SK-N-MC (cell line): Measurements from ENCODE around the gene LCN9.

Experiments
- DNase-seq: peaks from one replicate; pipeline ENCODE4 v3.0.0-alpha.2; 2011; ENCODE audit warnings: low read depth, low spot score
- H3K27ac ChIP-seq: fragments of 200-600 bp; sonication (generic); 2 replicates; pipeline ENCODE4 v1.5.1; 2016; ENCODE audit warnings: mixed run types
- H3K36me3 ChIP-seq: fragments of 200-600 bp; sonication (generic); 2 replicates; pipeline ENCODE4 v1.6.1; 2017; ENCODE audit warnings: antibody characterized with exemption, low read length, mixed read lengths; ENCODE audit not compliant: insufficient read depth
- H3K4me3 ChIP-seq: fragments of 200-600 bp; sonication (generic); 2 replicates; pipeline ENCODE4 v1.5.1; 2016
- H3K9ac ChIP-seq: fragments of 200-600 bp; sonication (generic); 2 replicates; pipeline ENCODE4 v1.8.0; 2017; ENCODE audit warnings: mixed run types, mixed read lengths; ENCODE audit not compliant: insufficient read length
- H3K9me3 ChIP-seq: fragments of 200-600 bp; sonication (generic); 2 replicates; pipeline ENCODE4 v1.6.1; 2017; ENCODE audit warnings: low read depth, mild to moderate bottlenecking, antibody characterized with exemption, low read length, moderate library complexity, mixed read lengths
- EZH2 ChIP-seq: fragments of 200-600 bp; sonication (generic); IDR thresholded peaks from one replicate; pipeline ENCODE4 v1.6.1; 2017; ENCODE audit warnings: antibody characterized with exemption
- FOXP2 ChIP-seq: optimal IDR thresholded peaks from 2 replicates; pipeline ENCODE3; 2011; ENCODE audit warnings: mild to moderate bottlenecking, moderate library complexity; ENCODE audit not compliant: insufficient read depth; ENCODE audit errors: extremely low read length, control extremely low read depth
- POLR2AphosphoS5 ChIP-seq: IDR thresholded peaks from 2 replicates; pipeline ENCODE4 v1.6.1; 2012; ENCODE audit warnings: mild to moderate bottlenecking, low read depth, low read length, borderline replicate concordance

Gene LCN9

DNA sequence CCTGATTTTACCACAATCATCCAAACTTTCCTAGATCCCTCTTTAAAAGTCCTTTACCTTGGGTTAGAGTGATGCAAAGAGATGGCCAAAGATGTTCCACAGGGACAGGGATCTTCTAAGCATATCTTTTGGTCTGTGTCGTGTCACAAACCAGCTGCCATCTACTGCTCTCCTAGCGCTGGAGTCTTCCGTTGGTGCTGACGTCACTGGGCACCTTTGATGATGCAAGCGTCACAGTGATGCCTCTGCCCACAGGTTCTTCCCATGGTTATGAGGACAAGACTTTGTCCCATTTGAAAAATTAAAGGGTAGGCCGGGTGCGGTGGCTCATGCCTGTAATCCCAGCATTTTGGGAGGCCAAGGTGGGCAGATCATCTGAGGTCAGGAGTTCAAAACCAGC is 22.1 kb upstream of the LCN9 start:
- TF ChIP-seq EZH2 (no peak), POLR2AphosphoS5 (no peak)
- H3K27ac ChIP-seq, result no peak overlapping the region
- H3K4me3 ChIP-seq, result no peak overlapping the region
- no peak overlapping the region for H3K9ac ChIP-seq
- H3K36me3 ChIP-seq, result no peaks in the 10 kb centered on the region
- DNase-seq, result no peak
- no peaks in the 10 kb centered on the region; the same call in 1 of the 2 replicates for H3K9me3 ChIP-seq

DNA sequence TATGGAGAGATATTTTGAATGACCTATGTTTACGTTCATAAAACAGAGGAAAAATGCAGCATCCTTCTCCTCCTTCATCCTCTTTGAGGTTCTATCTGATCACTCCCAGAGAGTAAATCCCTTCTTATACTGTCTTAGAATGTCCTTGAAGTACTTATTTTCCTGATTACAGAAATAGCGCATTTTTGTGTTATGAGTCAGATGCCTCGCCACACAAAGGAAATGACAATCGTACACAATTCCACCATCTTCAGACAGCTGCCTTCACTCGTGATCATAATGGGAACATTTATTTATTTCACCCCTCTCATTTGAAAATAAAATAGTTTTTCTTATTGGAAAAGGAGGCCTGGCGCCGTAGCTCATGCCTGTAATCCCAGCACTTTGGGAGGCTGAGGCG is 21.4 kb upstream of the LCN9 start:
- TF ChIP-seq FOXP2 (no peak), POLR2AphosphoS5 (no peak), EZH2 (no peak)
- Histone ChIP-seq H3K4me3 (no peak overlapping the region), H3K9ac (no peak overlapping the region), H3K36me3 (no peaks in the 10 kb centered on the region), H3K27ac (no peak overlapping the region), H3K9me3 (no peaks in the 10 kb centered on the region; the same call in 1 of the 2 replicates)
- no peak for DNase-seq

DNA sequence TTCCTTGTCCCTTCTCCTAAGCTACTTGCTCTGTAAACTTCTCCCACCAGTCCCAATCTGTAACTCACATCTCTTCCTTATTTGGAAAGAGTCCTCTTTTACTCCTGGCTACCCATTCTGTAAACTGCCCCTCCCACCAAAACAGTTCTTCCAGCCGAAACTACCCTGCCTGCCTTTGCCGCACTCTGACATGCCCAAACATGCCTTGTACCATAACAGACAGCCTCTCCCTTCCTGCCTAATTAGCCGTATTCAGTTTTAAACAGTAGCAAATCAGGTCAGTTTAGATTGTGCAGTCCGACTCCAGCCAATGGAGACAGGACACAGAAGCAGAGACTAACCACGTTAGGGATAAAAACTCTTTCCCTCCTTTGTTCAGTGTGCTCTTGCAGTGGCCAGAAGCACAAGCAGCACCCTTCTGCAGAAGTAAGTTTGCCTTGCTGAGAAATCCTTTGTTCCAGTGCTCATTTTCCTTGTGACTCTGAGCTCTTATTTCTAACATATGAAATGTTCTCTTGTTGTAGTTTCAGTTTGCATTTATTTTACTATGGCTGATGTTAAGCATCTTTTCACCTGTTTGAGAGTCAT is 18.4 kb upstream of the LCN9 start:
- TF ChIP-seq EZH2 (no peak), FOXP2 (no peak), POLR2AphosphoS5 (no peak)
- Histone ChIP-seq H3K9ac (no peak overlapping the region), H3K4me3 (no peak overlapping the region), H3K9me3 (peaks cover 6% of the 10 kb centered on the region), H3K36me3 (no peaks in the 10 kb centered on the region), H3K27ac (no peak overlapping the region)
- no peak for DNase-seq

DNA sequence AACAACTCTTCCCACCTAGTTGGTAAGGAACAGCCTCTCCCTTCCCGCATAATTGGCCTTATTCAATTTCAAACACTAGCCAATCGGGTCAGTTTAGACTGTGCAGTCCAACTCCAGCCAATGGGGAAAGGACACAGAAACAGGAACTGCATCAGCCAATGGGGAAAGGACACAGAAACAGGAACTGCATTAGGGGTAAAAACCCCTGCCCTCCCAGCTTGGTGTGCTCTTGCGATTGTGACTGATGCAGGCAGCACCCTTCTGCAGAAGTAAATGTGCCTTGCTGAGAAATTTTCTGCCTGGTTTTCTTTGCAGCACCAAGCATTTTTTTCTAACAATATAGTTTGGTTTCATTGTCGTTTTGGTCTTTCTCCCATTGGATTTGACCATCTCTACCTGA is 15.2 kb upstream of the LCN9 start:
- no peak for DNase-seq
- Histone ChIP-seq H3K9me3 (peaks cover 6% of the 10 kb centered on the region), H3K9ac (no peak overlapping the region), H3K27ac (no peak overlapping the region), H3K4me3 (no peak overlapping the region), H3K36me3 (no peaks in the 10 kb centered on the region)
- no peak for TF ChIP-seq POLR2AphosphoS5
- TF ChIP-seq FOXP2, result no peak
- no peak for TF ChIP-seq EZH2

DNA sequence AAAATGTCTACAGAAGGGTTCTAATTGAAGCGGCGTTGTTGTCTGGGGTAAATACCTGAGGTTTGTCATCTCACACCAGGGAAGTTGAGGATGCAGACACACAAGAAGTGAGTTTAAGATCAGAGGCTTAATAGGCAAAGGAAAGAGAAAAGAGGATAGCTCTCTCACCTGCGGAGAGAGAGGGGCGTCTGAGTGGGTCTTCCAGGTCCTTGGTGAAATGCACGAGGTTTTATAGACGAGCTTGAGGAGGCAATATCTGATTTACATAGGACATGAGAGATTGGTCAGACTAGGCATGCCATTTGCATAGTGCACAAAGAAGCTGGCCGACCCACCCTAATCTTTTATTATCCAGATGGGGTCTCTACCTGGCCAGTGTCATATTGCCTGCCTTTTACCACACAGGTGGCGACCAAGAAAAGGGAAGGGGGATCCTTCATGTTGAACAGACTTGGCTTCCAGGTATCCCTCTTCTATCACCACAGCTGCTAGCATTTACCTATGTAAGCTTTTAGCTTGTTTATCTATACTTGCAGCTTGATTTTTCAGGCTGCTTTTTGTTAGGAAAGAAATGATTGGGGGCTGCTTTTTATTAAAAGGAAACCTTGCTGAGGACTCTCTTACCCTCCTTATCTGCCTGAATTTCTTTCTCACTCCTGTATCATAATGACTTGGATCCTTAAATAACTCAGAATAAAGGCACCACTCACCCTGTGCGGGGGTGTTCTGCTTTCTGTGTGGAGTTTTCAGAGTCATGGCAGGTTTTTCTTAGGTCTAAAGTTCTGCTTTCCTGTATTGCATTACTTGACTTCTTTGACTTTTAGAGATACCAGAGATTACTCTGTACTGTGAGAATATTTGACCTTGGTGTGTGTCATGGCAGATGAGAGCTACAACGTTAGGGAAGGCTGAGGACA is 14.4 kb upstream of the LCN9 start:
- H3K9me3 ChIP-seq, result peaks cover 6% of the 10 kb centered on the region

DNA sequence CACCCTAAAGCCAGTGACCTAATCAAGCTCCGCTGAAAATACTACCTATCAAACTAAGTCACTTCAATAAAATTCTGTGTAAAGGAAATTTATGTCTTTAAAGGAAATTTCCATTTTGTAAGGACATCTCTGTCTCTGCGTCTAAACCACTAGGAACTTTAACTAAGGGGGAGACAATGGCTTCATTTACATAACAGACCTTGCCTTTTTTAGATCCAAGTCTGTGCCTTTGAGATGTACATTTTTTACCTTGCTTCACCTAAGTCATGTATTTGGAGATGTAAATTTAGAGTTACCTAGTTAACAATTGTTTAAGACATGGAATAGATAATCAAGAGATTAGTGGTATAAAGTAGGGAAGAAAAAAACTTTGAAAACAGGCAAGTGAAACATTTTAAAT is 13.6 kb upstream of the LCN9 start:
- TF ChIP-seq FOXP2 (no peak), EZH2 (no peak), POLR2AphosphoS5 (no peak)
- peaks cover 6% of the 10 kb centered on the region for H3K9me3 ChIP-seq

More for the DNA sequence above, 14.4 kb upstream of the LCN9 start:
- Histone ChIP-seq H3K27ac (no peak overlapping the region), H3K36me3 (no peaks in the 10 kb centered on the region), H3K4me3 (no peak overlapping the region), H3K9ac (no peak overlapping the region)
- TF ChIP-seq FOXP2 (no peak), POLR2AphosphoS5 (no peak), EZH2 (no peak)
- DNase-seq, result no peak

DNA sequence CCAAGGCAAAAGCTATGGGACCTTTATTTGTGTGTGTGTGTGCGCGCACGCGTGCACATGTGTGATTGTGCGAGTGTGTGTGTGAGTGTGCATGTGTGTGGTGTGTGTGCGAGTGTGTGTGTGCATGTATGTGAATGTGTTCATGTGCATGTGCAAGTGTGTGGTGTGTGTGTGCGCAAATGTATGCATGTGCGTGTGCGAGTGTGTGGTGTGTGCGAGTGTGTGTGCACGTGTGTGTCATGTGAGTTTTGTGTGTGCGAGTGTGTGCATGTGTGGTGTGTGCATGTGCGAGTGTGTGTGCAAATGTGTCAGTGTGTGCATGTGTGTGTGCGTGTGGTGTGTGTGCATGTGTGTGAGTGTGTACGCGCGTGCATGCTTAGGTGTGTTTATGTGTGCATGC is 12.7 kb upstream of the LCN9 start:
- Histone ChIP-seq H3K27ac (no peak overlapping the region), H3K36me3 (no peaks in the 10 kb centered on the region), H3K4me3 (no peak overlapping the region), H3K9me3 (peaks cover 6% of the 10 kb centered on the region), H3K9ac (no peak overlapping the region)
- DNase-seq, result no peak
- TF ChIP-seq POLR2AphosphoS5, result no peak
- TF ChIP-seq FOXP2, result no peak
- no peak for TF ChIP-seq EZH2

More for the DNA sequence above, 13.6 kb upstream of the LCN9 start:
- DNase-seq, result no peak
- Histone ChIP-seq H3K4me3 (no peak overlapping the region), H3K36me3 (no peaks in the 10 kb centered on the region), H3K27ac (no peak overlapping the region), H3K9ac (no peak overlapping the region)

DNA sequence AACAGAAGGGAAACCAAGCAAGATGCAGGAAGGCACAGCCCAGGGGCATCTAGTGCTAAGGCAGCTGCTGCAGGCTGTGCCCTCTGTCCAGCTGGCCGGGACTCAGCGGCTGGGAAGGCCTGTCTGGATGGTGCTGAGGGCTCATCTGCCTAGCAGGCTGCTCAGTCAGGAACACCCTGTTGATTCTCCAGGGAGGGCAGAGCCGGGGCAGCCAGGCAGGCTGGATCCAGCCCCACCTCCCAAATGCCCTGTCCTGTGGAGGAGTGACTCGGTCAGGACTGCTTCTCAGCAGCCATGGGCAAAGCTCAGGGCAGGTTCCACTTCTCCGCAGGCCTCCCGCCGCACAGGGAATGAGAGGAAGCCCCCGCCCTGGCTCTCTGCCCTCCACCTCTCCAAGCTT is 7.8 kb upstream of the LCN9 start:
- H3K9me3 ChIP-seq, result no peaks in the 10 kb centered on the region
- TF ChIP-seq FOXP2 (no peak), POLR2AphosphoS5 (no peak), EZH2 (no peak)
- no peak overlapping the region for H3K4me3 ChIP-seq
- H3K27ac ChIP-seq, result no peak overlapping the region
- no peak overlapping the region for H3K9ac ChIP-seq
- no peaks in the 10 kb centered on the region for H3K36me3 ChIP-seq
- DNase-seq, result no peak
